Calu3 (cell line): ENCODE data around the gene ZNF77. TPM values are rescaled to one million over a fixed set of nuclear protein-coding genes. Genes with fewer than 3 reads are reported as not detected.
"Not testable (repeated sequence)": the region's sequence is repeated elsewhere in the genome, so short reads cannot be mapped to it uniquely, and the experiment has no call there.

Experiments used
- Bru-seq: library from RNA; stranded (reverse); fragments of 400-500 nt; gene quantifications from one replicate; lab custom pipeline; 2021; lab: Mats Ljungman, UMichigan
- BruChase-seq, 2 experiments: library from RNA; stranded (reverse); fragments of 400-500 nt; gene quantifications; one replicate each; lab custom pipeline; 2021; lab: Mats Ljungman, UMichigan
- BruUV-seq: library from RNA; stranded (reverse); fragments of 400-500 nt; replicated peaks from 2 replicates; lab custom pipeline; 2021; lab: Mats Ljungman, UMichigan
- CTCF ChIA-PET: fragments of 300-600 bp; sonication (Branson Sonifier 250); formaldehyde crosslinking; loops from one replicate; lab custom pipeline; 2022; ENCODE audit warnings: antibody characterized with exemption; lab: Charles Lee
- DNase-seq: peaks from one replicate; pipeline ENCODE4 v3.0.0; 2022
- H3K27ac Mint-ChIP-seq: one replicate; pipeline ENCODE4 v1.8.0; 2022; ENCODE audit warnings: mixed read lengths; ENCODE audit not compliant: unreplicated experiment
- H3K27me3 Mint-ChIP-seq: one replicate; pipeline ENCODE4 v1.8.0; 2022; ENCODE audit warnings: mixed read lengths; ENCODE audit not compliant: unreplicated experiment
- H3K36me3 Mint-ChIP-seq: one replicate; pipeline ENCODE4 v1.8.0; 2022; ENCODE audit warnings: mild to moderate bottlenecking, moderate library complexity, mixed read lengths; ENCODE audit not compliant: insufficient read depth, unreplicated experiment
- H3K4me1 Mint-ChIP-seq: one replicate; pipeline ENCODE4 v1.8.0; 2022; ENCODE audit warnings: mild to moderate bottlenecking, low read depth, mixed read lengths; ENCODE audit not compliant: unreplicated experiment
- H3K4me3 Mint-ChIP-seq: one replicate; pipeline ENCODE4 v1.8.0; 2022; ENCODE audit warnings: mild to moderate bottlenecking, low read depth, moderate library complexity, mixed read lengths; ENCODE audit not compliant: unreplicated experiment
- H3K9me3 Mint-ChIP-seq: one replicate; pipeline ENCODE4 v1.8.0; 2022; ENCODE audit warnings: low read depth, mixed read lengths; ENCODE audit not compliant: unreplicated experiment
- intact Hi-C: fragments of 100-400 bp; cut with micrococcal nuclease; formaldehyde crosslinking; loops from one replicate; pipeline ENCODE4 v1.10.0; 2022; ENCODE audit not compliant: unreplicated experiment
- long read RNA-seq: library from polyadenylated mRNA; stranded (forward); transcript quantifications from one replicate; pipeline ENCODE4 v2.0.0, GENCODE V29; 2022
- total RNA-seq: library from RNA; stranded (reverse); gene quantifications from 2 replicates; pipeline ENCODE4 v1.2.3, GENCODE V29; 2022
- TF ChIP-seq, protein P1 (sequence below): fragments of 200-600 bp; IDR thresholded peaks from one replicate; pipeline ENCODE4 v1.8.0; 2022; ENCODE audit warnings: antibody characterized with exemption; ENCODE audit not compliant: unreplicated experiment

Gene ZNF77
- 3.6 and 5.0 TPM in 2 replicates for total RNA-seq
- percentile 48 among the genes with signal in this experiment for Bru-seq, nascent RNA
- BruChase-seq, experiment 1, labeled RNA remaining after a 6-hour chase, result percentile 58 among the genes with signal in this experiment
- BruChase-seq, experiment 2, labeled RNA remaining after a 2-hour chase, result percentile 51 among the genes with signal in this experiment
- long read RNA-seq, partial matches to known transcripts, result 0 of 4 reads
- long read RNA-seq, other reads (novel, unspliced or antisense), result 1 of 4 reads

DNA sequence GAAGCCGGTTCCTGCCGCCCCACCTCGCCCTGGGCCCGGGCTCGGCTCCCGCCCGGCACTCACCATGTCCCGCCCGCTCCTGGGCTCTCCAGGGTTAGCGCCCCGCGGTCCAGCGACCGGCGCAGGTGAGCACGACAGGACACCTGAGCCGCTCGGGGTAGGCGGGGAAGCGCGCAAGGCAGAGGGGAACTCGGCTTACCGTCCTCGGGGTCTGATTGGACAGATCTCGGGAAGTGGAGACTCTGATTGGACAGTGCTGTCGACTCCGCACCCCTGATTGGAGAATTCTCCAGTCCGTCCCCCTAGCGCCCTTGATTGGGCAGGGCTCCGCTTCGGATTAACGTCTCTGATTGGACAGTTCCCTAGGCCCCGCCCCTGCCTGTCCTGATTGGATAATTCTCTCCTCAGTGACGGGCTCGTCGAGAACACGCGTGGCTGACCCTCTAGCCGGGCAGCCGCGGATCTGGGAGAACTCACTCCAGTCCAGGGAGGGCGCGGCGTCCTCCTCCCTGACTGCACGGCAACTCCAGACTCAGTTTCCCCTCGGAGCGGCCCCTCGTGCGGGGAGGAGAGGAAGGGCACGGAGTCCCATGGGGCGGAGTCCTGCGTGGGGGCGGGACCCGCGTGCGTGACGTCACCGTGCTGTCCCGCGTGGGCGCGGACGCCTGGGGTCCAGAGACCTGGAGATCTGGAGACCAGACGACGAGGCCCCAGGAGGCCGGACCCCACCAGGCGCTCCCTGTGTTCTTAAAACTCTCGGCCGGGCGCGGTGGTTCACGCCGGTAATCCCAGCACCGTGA lies at the start of gene ZNF77:
ZNF77 (minus strand) TSS at position 197 of the 800 bp plus-strand sequence; CDS start at position 66, 131 bp downstream.
- Mint-ChIP-seq H3K4me3 (peak within 1 kb of the TSS; percentile 75), H3K9me3 (no peaks in the 10 kb centered on the region), H3K27me3 (no peaks in the 10 kb centered on the region), H3K4me1 (peaks cover 7% of the 10 kb centered on the region), H3K36me3 (peaks cover 36% of the 10 kb centered on the region), H3K27ac (peak within 1 kb of the TSS; percentile 82)
- no TSS peak for BruUV-seq
- CTCF ChIA-PET, result no interaction called here
- intact Hi-C loops, result no loop called here
- TF ChIP-seq, protein P1, sequence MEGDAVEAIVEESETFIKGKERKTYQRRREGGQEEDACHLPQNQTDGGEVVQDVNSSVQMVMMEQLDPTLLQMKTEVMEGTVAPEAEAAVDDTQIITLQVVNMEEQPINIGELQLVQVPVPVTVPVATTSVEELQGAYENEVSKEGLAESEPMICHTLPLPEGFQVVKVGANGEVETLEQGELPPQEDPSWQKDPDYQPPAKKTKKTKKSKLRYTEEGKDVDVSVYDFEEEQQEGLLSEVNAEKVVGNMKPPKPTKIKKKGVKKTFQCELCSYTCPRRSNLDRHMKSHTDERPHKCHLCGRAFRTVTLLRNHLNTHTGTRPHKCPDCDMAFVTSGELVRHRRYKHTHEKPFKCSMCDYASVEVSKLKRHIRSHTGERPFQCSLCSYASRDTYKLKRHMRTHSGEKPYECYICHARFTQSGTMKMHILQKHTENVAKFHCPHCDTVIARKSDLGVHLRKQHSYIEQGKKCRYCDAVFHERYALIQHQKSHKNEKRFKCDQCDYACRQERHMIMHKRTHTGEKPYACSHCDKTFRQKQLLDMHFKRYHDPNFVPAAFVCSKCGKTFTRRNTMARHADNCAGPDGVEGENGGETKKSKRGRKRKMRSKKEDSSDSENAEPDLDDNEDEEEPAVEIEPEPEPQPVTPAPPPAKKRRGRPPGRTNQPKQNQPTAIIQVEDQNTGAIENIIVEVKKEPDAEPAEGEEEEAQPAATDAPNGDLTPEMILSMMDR, result no peak
- peak; percentile 96 for DNase-seq

- CTCF ChIA-PET, result no interaction called here
- no TSS peak for BruUV-seq
- Mint-ChIP-seq H3K36me3 (peaks cover 3% of the 10 kb centered on the region), H3K27ac (no peak overlapping the region), H3K27me3 (peaks cover 23% of the 10 kb centered on the region), H3K9me3 (no peaks in the 10 kb centered on the region), H3K4me1 (no peaks in the 10 kb centered on the region), H3K4me3 (no peak overlapping the region)
- DNase-seq, result no peak
- intact Hi-C loops, result no loop called here
- TF ChIP-seq, protein P1, result no peak
These were observed 48.8 kb upstream of the ZNF77 start for GRCh38 chr19:2993579-2993978.

DNA sequence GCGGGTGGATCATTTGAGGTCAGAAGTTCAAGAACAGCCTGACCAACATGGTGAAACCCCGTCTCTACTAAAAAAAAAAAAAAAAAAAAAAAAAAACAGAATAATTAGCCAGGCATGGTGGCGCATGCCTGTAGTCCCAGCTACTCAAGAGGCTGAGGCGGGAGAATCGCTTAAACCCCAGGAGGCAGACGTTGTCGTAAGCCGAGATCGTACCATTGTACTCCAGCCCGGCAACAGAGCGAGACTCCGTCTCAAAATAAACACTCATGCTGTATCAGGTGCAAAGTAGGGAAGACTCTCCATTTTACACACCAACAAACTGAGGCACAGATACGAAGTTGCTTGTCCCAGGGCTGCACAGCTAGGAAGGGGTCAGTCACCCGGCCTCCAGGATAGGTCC lies 48.2 kb upstream of the ZNF77 start:
- H3K4me1 Mint-ChIP-seq, result no peaks in the 10 kb centered on the region
- H3K27me3 Mint-ChIP-seq, result peaks cover 30% of the 10 kb centered on the region
- TF ChIP-seq, protein P1, result no peak
- H3K9me3 Mint-ChIP-seq, result no peaks in the 10 kb centered on the region
- CTCF ChIA-PET, result no interaction called here
- BruUV-seq, result no TSS peak
- intact Hi-C loops, result no loop called here
- DNase-seq, result no peak
- H3K36me3 Mint-ChIP-seq, result peaks cover 3% of the 10 kb centered on the region
- no peak overlapping the region for H3K4me3 Mint-ChIP-seq
- no peak overlapping the region for H3K27ac Mint-ChIP-seq

- BruUV-seq, intact Hi-C loops: not testable (repeated sequence)
- H3K27me3 Mint-ChIP-seq, result peaks cover 30% of the 10 kb centered on the region
These were observed 47.6 kb upstream of the ZNF77 start for GRCh38 chr19:2992333-2992732.

More at GRCh38 chr19:2992333-2992732, 47.6 kb upstream of the ZNF77 start:
- CTCF ChIA-PET, DNase-seq, H3K4me3 Mint-ChIP-seq, H3K27ac Mint-ChIP-seq, H3K36me3 Mint-ChIP-seq, H3K4me1 Mint-ChIP-seq, H3K9me3 Mint-ChIP-seq: not testable (repeated sequence)
